GM12801 (cell line): ENCODE results near the gene GADL1.

Experiments
- TF ChIP-seq, protein P1 (sequence below): IDR thresholded peaks from one replicate; pipeline ENCODE4 v1.5.1; 2011; ENCODE audit warnings: control low read depth; ENCODE audit not compliant: insufficient read length; ENCODE audit errors: extremely low read depth

Gene GADL1

DNA sequence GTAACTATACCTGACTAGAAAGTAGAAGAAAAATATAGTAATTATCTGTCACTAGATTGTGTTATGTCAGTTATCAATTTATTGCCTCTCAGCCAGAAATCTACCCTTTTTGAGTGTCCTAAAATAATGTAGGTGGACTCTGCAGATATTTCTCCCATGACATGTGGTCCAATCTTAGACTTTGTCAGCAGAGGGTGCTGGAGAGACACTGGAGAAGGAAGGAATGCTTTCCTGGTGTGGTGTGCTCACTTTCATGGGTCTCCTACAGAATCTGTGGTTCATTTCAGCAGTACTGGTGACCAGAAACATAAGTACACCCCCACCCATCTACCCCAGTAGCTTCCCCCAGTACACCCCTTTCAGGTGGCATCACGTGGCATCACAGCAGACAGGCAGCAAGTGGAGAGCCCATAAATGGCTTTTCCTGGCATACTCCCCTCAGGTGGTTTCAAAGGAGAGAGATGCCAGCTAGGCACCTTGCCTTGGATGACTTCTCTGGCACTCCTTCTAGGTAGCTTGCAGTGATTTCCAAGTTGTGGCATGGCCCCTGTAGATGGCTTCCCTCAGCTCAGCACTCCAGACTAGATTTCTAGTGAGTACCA lies 114.7 kb downstream of the GADL1 start:
- TF ChIP-seq, protein P1, sequence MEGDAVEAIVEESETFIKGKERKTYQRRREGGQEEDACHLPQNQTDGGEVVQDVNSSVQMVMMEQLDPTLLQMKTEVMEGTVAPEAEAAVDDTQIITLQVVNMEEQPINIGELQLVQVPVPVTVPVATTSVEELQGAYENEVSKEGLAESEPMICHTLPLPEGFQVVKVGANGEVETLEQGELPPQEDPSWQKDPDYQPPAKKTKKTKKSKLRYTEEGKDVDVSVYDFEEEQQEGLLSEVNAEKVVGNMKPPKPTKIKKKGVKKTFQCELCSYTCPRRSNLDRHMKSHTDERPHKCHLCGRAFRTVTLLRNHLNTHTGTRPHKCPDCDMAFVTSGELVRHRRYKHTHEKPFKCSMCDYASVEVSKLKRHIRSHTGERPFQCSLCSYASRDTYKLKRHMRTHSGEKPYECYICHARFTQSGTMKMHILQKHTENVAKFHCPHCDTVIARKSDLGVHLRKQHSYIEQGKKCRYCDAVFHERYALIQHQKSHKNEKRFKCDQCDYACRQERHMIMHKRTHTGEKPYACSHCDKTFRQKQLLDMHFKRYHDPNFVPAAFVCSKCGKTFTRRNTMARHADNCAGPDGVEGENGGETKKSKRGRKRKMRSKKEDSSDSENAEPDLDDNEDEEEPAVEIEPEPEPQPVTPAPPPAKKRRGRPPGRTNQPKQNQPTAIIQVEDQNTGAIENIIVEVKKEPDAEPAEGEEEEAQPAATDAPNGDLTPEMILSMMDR, result no peak

- TF ChIP-seq, protein P1, result no peak
Measured at GRCh38 chr3:30778933-30779332, 115.5 kb downstream of the GADL1 start.

- TF ChIP-seq, protein P1, result no peak
Measured at GRCh38 chr3:30777426-30778113, 116.9 kb downstream of the GADL1 start.

- TF ChIP-seq, protein P1, result no peak
Measured at GRCh38 chr3:30776186-30776815, 118.2 kb downstream of the GADL1 start.

GRCh38 chr3:30775040-30775439 lies 119.4 kb downstream of the GADL1 start:
- TF ChIP-seq, protein P1, result no peak

DNA sequence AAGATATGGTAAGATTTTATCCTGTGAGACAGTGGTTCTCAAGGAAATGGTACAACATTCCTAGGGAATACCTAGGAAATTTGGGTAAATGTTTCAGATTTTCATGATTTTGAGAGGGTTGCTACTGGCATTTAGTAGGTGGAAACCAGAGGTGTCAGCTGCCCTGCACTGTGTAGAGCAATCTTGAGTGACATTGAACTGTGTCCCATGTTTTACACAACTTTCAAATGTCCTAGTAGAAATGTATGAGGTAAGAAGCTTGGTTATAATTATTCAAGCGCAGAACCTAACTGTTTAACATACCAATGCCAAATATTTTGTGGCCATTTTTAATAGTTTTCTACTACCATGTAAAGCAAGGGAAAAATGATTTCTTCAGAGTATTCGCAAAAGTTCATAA lies 120.4 kb downstream of the GADL1 start:
- TF ChIP-seq, protein P1, result no peak

DNA sequence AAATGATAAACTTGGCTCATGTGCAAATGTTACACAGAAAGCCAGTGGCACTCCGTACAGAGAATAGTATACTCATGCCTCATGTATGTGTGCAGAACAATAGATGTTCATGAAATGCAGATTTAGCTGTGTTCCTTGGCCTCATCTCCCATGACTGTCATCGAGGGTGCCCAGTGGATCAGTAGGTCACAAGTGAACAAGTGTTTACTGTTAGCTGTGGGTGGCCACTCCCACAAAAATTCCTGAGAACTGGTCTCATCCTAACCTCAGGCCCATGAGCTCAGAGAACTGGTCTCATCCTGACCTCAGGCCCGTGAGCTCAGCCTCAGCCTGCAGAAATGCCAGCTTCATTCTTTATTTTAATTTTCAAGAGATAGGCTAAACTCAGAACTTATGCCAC lies 124.1 kb downstream of the GADL1 start:
- TF ChIP-seq, protein P1, result no peak
